Large intestine (tissue), 3 donors: ENCODE data around the gene MFSD2A. TPM values are rescaled to one million over a fixed set of nuclear protein-coding genes. Genes with fewer than 3 reads are reported as not detected.
"Not testable (repeated sequence)": the region's sequence is repeated elsewhere in the genome, so short reads cannot be mapped to it uniquely, and the experiment has no call there.

ENCODE experiments used
- DNase-seq, 2 donors: peaks; one replicate each; pipeline versions ENCODE4 v3.0.0 to v3.0.0-alpha.2; 2013
- H3K27ac ChIP-seq: one replicate; pipeline ENCODE4 v1.5.1; 2013; ENCODE audit warnings: low read length
- H3K27me3 ChIP-seq: 2 replicates; pipeline ENCODE4 v1.6.1; 2013; ENCODE audit warnings: low read length; ENCODE audit not compliant: control insufficient read depth, insufficient read depth
- H3K36me3 ChIP-seq: 2 replicates; pipeline ENCODE4 v1.6.1; 2013; ENCODE audit warnings: low read length; ENCODE audit not compliant: control insufficient read depth, insufficient read depth
- H3K4me1 ChIP-seq: one replicate; pipeline ENCODE4 v1.6.1; 2013; ENCODE audit warnings: low read length; ENCODE audit not compliant: control insufficient read depth, insufficient read depth
- H3K4me3 ChIP-seq: one replicate; pipeline ENCODE4 v1.5.1; 2013; ENCODE audit warnings: low read length
- H3K9me3 ChIP-seq: one replicate; pipeline ENCODE4 v1.6.1; 2013; ENCODE audit warnings: mild to moderate bottlenecking, low read depth, low read length, moderate library complexity; ENCODE audit not compliant: control insufficient read depth
- WGBS: methylation state at CpG from one replicate; pipeline ENCODE4 v1.1.5; 2013; ENCODE audit warnings: low lambda C conversion rate; ENCODE audit not compliant: insufficient coverage; 5-methylcytosine and 5-hydroxymethylcytosine counted together
- polyA plus RNA-seq: library from polyadenylated mRNA; unstranded; fragments of 120-200 nt; gene quantifications from one replicate; pipeline ENCODE4 v1.2.1, GENCODE V29; 2013

The MFSD2A gene
- polyA plus RNA-seq, 1 donor: 27.1 TPM

DNA sequence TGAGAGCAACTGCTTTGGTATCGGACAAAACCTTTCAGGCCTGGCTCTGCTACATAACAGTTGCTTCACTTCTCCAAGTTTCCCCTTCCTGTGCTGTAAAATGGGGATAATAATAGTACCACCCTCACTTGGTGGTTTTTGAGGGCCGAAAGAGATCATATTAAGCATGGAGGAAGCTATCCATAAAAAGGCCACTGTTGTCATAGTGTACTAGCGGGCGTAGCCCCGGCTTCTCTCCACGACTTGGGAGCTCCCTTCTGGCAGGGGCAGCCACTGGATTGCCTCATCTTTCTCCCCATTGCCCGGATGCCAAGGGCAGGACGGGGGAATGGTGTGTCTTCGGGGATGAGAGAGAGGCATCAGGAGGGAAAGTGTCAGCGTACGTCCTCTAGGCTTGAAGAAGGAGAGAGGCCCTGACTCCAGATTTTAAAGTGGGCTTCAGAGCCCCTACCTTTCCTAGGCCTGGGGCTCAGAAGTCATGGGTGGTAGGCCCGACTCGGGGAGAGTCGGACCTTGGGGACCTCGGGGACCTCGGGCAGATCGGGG is 548 bp upstream of the MFSD2A start:
- no peak for DNase-seq
- Histone ChIP-seq H3K4me3 (peak overlapping the region; percentile 75), H3K36me3 (peaks cover 5% of the 10 kb centered on the region), H3K27ac (no peak overlapping the region), H3K9me3 (no peaks in the 10 kb centered on the region), H3K4me1 (peaks cover 15% of the 10 kb centered on the region), H3K27me3 (no peaks in the 10 kb centered on the region)
- WGBS: no CpG with 5 or more reads among the region's 17 CpGs

DNA sequence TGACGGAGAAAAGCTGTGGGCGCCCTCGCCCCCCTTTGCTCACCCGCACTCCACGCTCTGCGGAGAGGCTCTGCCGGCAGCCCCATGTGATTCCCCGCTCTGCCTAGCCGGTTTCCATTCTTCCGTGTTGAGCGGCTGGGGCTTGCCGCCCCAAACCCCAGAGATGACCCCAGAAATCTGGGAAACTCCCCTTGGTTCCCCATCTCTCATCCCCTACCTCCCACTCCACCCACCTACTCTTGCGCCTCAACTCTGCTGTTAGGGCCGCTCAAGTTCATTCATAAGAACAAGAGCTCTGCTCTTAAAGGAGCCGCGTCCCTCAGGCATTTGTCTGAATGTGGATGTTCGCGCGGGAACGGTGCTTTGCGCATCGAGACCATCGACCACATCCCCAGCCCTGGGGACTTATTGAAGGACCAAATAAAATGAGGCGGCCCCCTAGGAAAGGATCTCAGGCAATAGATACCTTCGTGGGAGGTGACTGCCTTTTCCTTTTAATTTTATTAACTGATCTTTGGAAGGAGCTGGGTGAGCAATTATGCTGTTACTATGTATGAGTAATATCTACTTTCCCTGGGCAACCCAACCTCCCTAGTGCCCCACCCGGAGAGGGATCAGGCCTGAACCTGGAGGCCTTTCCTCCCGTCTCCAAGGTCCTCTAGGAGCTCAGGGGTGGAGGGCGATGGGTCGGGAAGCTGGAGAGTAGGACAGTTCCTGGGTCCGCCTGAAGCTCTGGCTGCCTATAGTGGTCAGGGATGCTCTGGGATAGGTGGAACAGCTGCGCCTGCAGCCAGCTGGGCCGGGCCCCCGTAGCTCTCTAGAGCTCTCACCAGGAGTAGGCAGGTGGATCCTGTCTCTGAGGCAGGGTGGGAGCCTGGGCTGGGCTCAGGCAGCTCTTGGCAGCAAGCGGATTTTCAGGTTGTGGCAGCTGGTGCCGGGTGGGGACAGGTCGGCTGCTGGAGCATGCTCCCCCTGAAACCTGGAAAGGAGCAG is 898 bp downstream of the MFSD2A start:
- no peaks in the 10 kb centered on the region for H3K9me3 ChIP-seq

GRCh38 chr1:39957299-39958015 is 2.5 kb downstream of the MFSD2A start:
- no peaks in the 10 kb centered on the region for H3K9me3 ChIP-seq
- H3K36me3 ChIP-seq: peaks cover 8% of the 10 kb centered on the region
- peaks cover 18% of the 10 kb centered on the region for H3K4me1 ChIP-seq
- no peaks in the 10 kb centered on the region for H3K27me3 ChIP-seq
- DNase-seq: no peak
- WGBS: no CpG with 5 or more reads among the region's 3 CpGs
- H3K27ac ChIP-seq: no peak overlapping the region
- no peak overlapping the region for H3K4me3 ChIP-seq

More for the DNA sequence above, 898 bp downstream of the MFSD2A start:
- peaks cover 8% of the 10 kb centered on the region for H3K36me3 ChIP-seq
- WGBS: no CpG with 5 or more reads among the region's 36 CpGs
- H3K4me1 ChIP-seq: peaks cover 18% of the 10 kb centered on the region
- H3K27ac ChIP-seq: peak overlapping the region; percentile 39
- H3K27me3 ChIP-seq: no peaks in the 10 kb centered on the region
- peak in 1 of 2 donors; percentile 85 for DNase-seq
- H3K4me3 ChIP-seq: peak overlapping the region; percentile 75

DNA sequence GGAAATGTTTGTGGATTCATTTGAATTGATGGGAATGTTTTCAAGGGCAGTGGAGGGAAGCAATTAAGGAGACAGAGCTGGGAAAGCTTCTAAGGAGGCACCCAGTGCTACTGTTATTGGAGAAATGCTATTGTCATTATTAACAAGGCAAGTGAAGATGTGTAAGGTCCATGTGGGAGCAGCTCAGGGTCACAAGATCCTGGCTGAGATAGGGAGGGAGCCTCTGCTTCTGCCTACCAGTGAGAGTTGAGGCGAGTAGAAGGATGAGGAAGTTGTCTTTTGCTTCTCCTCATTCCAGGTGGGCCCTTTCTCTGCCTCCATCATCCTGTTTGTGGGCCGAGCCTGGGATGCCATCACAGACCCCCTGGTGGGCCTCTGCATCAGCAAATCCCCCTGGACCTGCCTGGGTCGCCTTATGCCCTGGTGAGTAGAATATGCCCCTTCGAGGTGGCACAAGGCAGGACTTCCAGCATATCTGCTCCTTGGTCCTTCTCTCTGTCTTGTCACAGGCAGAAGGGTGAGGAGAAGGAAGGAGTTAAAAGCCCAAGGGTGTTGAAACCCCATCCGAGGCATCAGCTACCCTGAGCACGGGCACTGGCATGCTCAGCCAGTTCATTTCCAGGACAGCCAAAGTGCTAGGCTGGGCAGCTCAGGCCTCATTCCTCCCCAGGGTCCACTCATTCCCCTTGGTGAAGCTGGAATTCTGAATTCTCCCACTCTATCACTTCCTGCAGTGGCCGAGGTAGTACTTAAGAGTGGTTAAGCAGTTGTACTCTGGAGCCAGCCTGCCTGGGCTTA is 3.7 kb downstream of the MFSD2A start:
- Histone ChIP-seq H3K27ac (no peak overlapping the region), H3K4me1 (peaks cover 18% of the 10 kb centered on the region), H3K27me3 (no peaks in the 10 kb centered on the region), H3K4me3 (no peak overlapping the region), H3K9me3 (no peaks in the 10 kb centered on the region), H3K36me3 (peaks cover 10% of the 10 kb centered on the region)
- no peak for DNase-seq
- 100% methylated on average over 1 of the region's 7 CpGs for WGBS

DNA sequence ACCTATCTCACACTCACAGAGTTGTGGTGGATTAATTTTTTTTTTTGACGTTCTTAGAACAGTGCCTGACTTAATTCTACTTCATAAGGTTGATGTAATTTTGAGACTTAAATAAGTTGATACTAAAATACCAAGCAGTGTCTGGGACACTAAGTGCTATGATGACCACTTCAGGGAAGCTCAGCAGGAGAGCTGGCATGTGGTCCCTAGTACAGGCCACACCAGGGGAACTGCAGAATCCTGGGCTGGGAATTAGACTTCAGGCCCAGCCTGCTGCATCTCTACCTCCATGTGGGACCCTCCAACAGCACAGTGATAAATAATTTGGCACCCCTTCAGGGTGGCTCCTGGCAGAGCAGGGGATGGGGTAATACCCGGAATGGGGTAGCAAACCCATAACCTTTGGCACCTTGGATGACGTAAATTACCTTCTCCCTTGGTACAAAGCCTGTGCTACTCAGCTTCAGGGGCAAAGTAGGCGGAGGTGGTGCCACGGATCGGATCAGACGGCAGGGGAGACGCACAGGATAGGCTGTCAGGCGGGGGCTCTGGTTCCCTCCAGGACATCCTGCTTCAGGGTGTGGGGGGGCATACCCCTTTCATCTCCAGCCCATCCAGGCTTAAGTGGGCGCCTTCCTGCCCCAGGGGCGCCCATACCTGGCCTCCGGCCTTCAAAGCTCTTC is 4.8 kb downstream of the MFSD2A start:
- Histone ChIP-seq H3K27me3 (no peaks in the 10 kb centered on the region), H3K36me3 (peaks cover 11% of the 10 kb centered on the region), H3K4me3 (no peak overlapping the region), H3K4me1 (peaks cover 14% of the 10 kb centered on the region), H3K27ac (no peak overlapping the region), H3K9me3 (no peaks in the 10 kb centered on the region)
- no peak for DNase-seq
- WGBS: no CpG with 5 or more reads among the region's 12 CpGs

DNA sequence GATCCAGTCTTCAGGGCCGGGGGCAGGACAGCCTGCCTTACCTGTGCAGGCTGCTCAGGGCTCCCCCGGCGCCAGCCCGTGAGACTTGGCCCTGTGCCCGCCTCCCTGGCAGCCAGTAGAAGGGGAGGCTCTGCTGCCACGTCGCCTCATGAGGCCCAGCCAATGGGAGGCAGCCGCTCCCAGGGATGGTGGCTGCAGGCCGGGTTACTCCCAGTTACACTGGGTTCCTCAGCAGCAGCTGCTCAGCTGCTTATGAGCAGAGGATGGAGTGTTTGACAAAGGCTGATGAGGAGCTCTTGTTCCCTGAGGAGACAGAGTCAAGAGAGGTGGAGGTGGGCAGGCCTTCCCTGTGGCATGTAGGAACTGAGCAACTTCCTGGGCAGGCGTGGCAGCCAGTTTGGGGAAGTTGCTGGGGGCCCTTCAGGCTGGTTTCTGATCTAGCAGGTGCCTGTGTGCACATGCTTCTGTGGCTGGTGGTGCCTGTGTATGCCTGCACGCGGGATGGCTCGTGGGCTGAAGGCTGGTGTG is 5.5 kb downstream of the MFSD2A start:
- H3K27ac ChIP-seq: no peak overlapping the region
- H3K4me1 ChIP-seq: peaks cover 14% of the 10 kb centered on the region
- no peak for DNase-seq
- H3K9me3 ChIP-seq: no peaks in the 10 kb centered on the region
- H3K36me3 ChIP-seq: peaks cover 17% of the 10 kb centered on the region
- H3K4me3 ChIP-seq: no peak overlapping the region
- WGBS: no CpG with 5 or more reads among the region's 13 CpGs
- H3K27me3 ChIP-seq: no peaks in the 10 kb centered on the region

DNA sequence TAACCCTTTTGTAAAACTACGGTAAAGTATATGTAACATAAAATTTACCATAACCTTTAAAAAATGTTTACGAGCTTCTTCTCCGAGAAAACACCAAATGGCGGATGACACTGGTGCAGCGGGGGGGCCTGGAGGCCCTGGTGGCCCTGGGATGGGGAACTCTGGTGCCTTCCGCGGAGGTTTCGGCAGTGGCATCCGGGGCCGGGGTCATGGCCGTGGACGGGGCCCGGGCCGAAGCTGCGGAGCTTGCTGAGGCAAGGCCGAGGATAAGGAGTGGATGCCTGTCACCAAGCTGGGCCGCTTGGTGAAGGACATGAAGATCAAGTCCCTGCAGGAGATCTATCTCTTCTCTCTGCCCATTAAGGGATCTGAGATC is 7.5 kb downstream of the MFSD2A start:
- 100% methylated on average over 1 of the region's 17 CpGs for WGBS
- no peaks in the 10 kb centered on the region for H3K9me3 ChIP-seq
- H3K36me3 ChIP-seq: peaks cover 35% of the 10 kb centered on the region
- no peak overlapping the region for H3K27ac ChIP-seq
- no peak overlapping the region for H3K4me3 ChIP-seq
- H3K4me1 ChIP-seq: peaks cover 3% of the 10 kb centered on the region
- H3K27me3 ChIP-seq: no peaks in the 10 kb centered on the region
- DNase-seq: no peak

- not testable (repeated sequence) for H3K4me3 ChIP-seq, H3K4me1 ChIP-seq, H3K9me3 ChIP-seq, DNase-seq, H3K27ac ChIP-seq, H3K27me3 ChIP-seq
- peaks cover 39% of the 10 kb centered on the region for H3K36me3 ChIP-seq
- WGBS: no CpG with 5 or more reads among the region's 13 CpGs
Measured at GRCh38 chr1:39962964-39963363, 8.0 kb downstream of the MFSD2A start.

GRCh38 chr1:39964552-39964951 is 9.6 kb downstream of the MFSD2A start:
- DNase-seq: no peak
- H3K36me3 ChIP-seq: peaks cover 40% of the 10 kb centered on the region

More at GRCh38 chr1:39964552-39964951, 9.6 kb downstream of the MFSD2A start:
- Histone ChIP-seq H3K4me3 (no peak overlapping the region), H3K27ac (no peak overlapping the region), H3K4me1 (peaks cover 4% of the 10 kb centered on the region), H3K27me3 (no peaks in the 10 kb centered on the region), H3K9me3 (no peaks in the 10 kb centered on the region)
- no CpG with 5 or more reads among the region's 4 CpGs for WGBS
